A172 (cell line): ENCODE results near the gene TTC23. TPM values are rescaled to one million over a fixed set of nuclear protein-coding genes. Genes with fewer than 3 reads are reported as not detected.

Experiments used
- DNase-seq: peaks from one replicate; pipeline ENCODE4 v3.0.0-alpha.2; 2015; ENCODE audit warnings: low spot score
- total RNA-seq: library from RNA; depleted of rRNA; stranded (reverse); fragments of >200 nt; shearing (Covaris generic); gene quantifications from 2 replicates; pipeline ENCODE4 v1.2.3, GENCODE V29; 2014

TTC23 gene
- total RNA-seq, 1 experiment from 2014 or later, result 15.0 TPM

- DNase-seq, result no peak
These were observed 83.3 kb downstream of the TTC23 start for GRCh38 chr15:99165956-99166689.

- DNase-seq, result no peak
These were observed 84.2 kb downstream of the TTC23 start for GRCh38 chr15:99165020-99165790.

DNA sequence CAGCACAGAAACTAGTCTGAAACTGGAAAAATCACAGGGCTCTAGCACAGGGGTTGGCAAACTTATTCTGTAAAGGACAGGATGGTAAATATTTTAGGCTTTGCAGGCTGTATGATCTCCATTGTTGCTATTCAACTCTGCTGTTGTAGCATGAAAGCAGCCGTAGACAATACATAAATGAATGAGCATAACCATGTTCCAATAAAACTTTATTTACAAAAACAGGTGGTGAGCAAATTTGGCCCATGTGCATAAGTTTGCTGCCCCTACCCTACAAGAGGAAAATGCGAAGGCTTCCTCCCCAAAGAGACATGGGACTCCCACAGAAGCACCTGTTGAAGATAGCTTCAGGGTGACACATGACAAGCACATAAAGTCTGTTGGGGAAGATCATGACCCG is 85.3 kb downstream of the TTC23 start:
- no peak for DNase-seq

DNA sequence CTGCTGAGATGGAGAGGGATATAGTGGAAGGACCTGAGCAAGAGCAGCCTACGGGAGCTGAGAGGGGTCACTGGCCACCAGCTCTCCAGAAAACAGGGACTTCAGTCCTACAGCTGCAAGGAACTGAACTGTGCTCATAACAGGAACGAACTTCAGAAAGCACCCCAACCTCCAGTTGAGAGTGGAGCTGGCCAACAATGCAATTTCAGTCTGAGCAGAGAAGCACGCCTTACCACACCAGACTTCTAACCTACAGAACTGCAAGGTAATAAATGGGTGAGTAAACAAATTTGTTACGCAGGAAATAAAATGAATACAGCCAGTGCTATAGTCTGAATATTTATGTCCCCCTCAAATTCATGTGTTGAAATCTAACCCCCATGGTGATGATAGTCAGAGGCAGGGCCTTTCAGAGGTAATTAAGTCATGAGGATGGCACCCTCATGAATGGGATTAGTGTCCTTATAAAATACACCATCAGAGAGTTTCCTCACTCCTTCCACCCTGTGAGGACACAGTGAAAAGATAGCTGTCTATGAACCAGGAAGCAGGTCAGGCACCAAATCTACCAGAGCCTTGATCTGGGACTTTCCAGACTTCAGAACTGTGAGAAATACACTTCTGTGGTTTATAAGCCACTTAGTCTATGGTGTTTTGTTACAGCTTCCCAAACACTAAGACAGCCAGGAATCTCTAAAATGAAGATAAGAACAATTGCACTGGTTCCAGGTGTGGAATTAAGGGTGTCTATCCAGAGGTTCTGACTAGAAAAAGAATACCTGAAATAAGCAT is 85.9 kb downstream of the TTC23 start:
- peak; percentile 14 for DNase-seq

GRCh38 chr15:99158626-99159412 is 90.6 kb downstream of the TTC23 start:
- DNase-seq, result no peak

DNA sequence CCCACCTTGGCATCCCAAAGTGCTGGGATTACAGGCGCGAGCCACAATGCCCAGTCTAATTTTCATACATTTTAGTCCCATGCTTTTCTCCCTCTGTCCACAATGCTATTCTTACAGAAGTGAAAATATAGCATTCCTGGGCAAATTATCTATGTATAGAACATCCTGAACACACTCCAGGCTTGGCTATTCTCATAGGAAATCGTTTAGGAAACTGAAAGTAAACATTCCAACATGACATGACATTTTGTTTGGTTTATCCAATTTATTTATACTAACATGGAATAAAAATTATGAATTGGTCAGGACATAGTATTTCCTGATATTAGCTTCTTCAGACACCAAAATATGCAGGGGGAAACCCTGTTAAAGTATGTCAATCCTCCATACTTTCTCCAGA is 91.9 kb downstream of the TTC23 start:
- no peak for DNase-seq

GRCh38 chr15:99155961-99156443 is 93.4 kb downstream of the TTC23 start:
- peak; percentile 12 for DNase-seq

GRCh38 chr15:99154271-99154670 is 95.1 kb downstream of the TTC23 start:
- DNase-seq, result no peak

GRCh38 chr15:99153026-99153535 is 96.3 kb downstream of the TTC23 start:
- no peak for DNase-seq

GRCh38 chr15:99151156-99151555 is 98.2 kb downstream of the TTC23 start:
- DNase-seq, result no peak

GRCh38 chr15:99149366-99149765 is 100.0 kb downstream of the TTC23 start:
- DNase-seq, result no peak

DNA sequence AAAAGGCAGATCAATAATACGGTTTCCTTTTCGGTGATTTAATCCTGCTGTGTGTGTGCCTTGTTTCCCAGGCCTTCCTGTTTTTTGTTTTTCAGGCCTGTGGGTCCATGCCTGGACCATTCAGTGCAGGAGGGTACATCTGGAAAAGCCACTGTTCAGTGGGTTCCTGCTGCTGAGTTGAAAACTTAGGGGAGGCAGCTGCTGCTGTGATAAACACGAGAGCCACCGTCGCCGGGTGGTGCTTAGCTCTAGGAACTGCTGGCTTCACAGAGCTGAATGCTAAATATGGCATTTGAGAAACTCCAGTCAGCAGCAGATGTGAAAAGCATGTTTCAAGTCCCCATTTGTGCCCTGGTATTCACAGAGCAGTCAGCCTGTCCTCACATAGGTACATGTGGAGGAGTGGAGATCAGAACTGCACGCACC is 100.5 kb downstream of the TTC23 start:
- DNase-seq, result no peak

GRCh38 chr15:99146661-99147060 is 102.7 kb downstream of the TTC23 start:
- no peak for DNase-seq

DNA sequence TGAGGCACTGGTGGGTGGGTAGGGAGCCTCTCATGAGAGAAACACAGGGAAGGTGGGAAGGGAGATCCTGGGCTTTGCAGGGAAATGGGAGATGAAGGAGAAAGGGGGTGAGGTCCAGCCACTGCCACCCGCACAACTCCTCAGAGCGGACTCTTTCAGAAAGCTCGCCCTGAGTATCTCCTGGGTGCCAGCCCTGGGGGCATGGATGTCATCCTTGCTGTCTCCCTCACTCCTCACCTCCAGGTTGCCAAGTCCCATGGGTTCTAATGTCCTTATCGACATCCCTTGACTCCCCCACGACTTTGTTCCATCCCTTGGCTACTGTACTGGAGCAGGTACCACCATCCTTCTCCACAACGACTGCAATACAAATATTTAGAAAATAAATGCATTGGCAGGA is 103.6 kb downstream of the TTC23 start:
- DNase-seq, result no peak

- DNase-seq, result no peak
These were observed 104.4 kb downstream of the TTC23 start for GRCh38 chr15:99145005-99145404.

DNA sequence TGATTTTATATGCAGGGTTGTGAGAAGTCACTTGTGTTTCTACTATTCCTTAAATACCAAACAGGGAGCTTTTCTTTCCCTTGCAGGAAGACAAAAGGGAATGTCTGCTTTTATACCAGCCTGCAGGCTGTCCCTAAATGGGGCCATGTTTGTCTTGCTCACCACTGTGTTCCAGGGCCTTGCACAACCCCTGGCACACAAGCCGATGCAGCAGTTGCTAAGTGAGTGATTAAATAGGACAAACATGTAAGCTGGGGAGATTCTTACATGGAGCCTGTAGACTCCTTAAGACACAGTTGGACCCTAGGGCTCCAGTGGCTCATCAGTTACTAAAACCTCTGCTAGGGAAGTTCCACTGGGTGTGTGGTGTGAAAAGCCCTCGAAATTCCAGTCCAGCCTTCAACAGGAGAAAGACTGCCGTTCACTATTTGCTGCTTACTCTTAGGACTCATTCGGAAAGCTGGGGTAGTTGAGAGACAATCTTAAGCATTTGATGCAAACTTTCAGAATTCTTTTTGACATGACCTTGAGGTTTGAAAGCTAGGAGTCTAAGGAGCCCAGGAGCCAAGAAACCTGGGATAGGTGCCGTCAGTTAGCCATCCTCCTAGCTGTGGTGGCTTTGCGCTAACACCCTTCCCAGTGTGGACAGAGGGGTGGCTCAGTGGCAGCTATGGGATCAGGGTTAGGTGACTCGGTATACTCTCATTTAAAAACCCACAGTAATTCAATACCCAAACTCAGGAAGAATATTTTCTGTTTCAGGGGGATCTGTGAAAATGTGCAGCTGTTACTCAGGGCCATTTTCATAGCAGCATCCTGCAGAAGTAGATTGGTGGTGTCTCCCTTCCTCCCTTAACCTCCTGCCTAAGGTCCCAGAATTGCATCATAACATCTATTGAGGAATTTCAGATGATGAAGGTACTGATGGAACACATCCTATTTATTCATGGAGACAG is 105.4 kb downstream of the TTC23 start:
- no peak for DNase-seq

GRCh38 chr15:99143242-99143641 is 106.1 kb downstream of the TTC23 start:
- no peak for DNase-seq

- no peak for DNase-seq
These were observed 106.8 kb downstream of the TTC23 start for GRCh38 chr15:99142562-99142961.

DNA sequence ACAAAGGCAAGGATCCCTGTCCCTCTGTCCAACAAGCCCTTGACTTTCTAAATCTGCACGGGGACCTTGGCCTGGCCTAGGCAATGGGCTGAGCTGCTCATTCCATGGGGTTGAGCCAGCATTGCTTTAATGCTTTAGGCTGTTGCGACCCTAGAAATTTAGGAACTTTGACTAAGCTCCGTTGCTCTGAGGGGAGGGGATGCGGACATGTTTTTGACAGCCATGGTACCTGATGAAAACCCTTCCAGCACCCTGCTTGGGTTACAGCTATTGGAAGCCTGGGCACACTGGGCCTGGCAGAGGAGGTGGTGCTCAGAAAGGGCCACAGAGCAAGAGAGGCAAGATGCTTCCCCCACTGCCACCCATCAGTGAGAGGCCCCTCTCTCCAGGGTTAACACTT is 107.4 kb downstream of the TTC23 start:
- no peak for DNase-seq

DNA sequence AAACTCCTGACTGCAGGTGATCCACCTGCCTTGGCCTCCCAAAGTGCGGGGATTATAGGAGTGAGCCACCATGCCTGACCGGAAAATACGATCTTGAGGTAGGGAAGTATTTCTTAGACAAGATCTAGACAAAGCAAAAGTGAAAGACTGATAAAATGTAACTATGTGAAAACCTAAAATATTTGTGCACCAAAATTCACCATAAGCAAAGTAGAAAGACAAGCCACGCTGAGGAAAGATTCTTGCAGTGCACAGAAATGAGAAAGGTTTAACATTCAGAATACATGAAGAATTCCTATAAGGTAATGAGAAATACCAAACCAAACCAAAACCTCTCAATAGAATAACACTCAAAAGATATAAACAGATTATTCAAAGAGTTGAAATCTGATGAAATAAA is 108.8 kb downstream of the TTC23 start:
- DNase-seq, result no peak
